Measurements from ENCODE around the gene PRELID2. TPM values are rescaled to one million over a fixed set of nuclear protein-coding genes. Genes with fewer than 3 reads are reported as not detected.

PRELID2 gene
- total RNA-seq, 2 donors from 2014 or later: 13.9 to 37.6 TPM

GRCh38 chr5:145829708-145830361 is 5.3 kb downstream of the PRELID2 start:
- H3K27ac ChIP-seq: no peak overlapping the region
- no peaks in the 10 kb centered on the region for H3K27me3 ChIP-seq
- no peaks in the 10 kb centered on the region for H3K9me3 ChIP-seq
- TF ChIP-seq CTCF (IDR thresholded peaks at IDR 0.05): no peak
- no peak overlapping the region for H3K4me3 ChIP-seq
- no peaks in the 10 kb centered on the region for H3K36me3 ChIP-seq
- no peak for DNase-seq (ENCODE audit: low spot score)
- peaks cover 0 to 28% of the 10 kb centered on the region in 2 donors for H3K4me1 ChIP-seq

GRCh38 chr5:145826895-145827674 is 8.1 kb downstream of the PRELID2 start:
- no peaks in the 10 kb centered on the region for H3K27me3 ChIP-seq
- no peaks in the 10 kb centered on the region for H3K9me3 ChIP-seq
- no peaks in the 10 kb centered on the region for H3K36me3 ChIP-seq
- no peak for TF ChIP-seq CTCF (IDR thresholded peaks at IDR 0.05)
- no peak overlapping the region for H3K27ac ChIP-seq
- H3K4me1 ChIP-seq: peaks cover 0 to 16% of the 10 kb centered on the region in 2 donors
- no peak overlapping the region for H3K4me3 ChIP-seq
- no peak for DNase-seq (ENCODE audit: low spot score)

- Histone ChIP-seq H3K36me3 (no peaks in the 10 kb centered on the region), H3K4me3 (no peak overlapping the region), H3K9me3 (no peaks in the 10 kb centered on the region), H3K27ac (no peak overlapping the region), H3K27me3 (no peaks in the 10 kb centered on the region), H3K4me1 (peaks cover 0 to 11% of the 10 kb centered on the region in 2 donors)
- no peak for DNase-seq (ENCODE audit: low spot score)
- TF ChIP-seq CTCF (IDR thresholded peaks at IDR 0.05): peak; percentile 49 to 77
These were observed 9.4 kb downstream of the PRELID2 start for GRCh38 chr5:145825751-145826180.

GRCh38 chr5:145824040-145824439 is 11.1 kb downstream of the PRELID2 start:
- TF ChIP-seq CTCF (IDR thresholded peaks at IDR 0.05): no peak
- Histone ChIP-seq H3K27ac (no peak overlapping the region), H3K9me3 (no peaks in the 10 kb centered on the region), H3K36me3 (no peaks in the 10 kb centered on the region), H3K4me1 (no peaks in the 10 kb centered on the region), H3K4me3 (no peak overlapping the region), H3K27me3 (no peaks in the 10 kb centered on the region)
- DNase-seq (ENCODE audit: low spot score): no peak

DNA sequence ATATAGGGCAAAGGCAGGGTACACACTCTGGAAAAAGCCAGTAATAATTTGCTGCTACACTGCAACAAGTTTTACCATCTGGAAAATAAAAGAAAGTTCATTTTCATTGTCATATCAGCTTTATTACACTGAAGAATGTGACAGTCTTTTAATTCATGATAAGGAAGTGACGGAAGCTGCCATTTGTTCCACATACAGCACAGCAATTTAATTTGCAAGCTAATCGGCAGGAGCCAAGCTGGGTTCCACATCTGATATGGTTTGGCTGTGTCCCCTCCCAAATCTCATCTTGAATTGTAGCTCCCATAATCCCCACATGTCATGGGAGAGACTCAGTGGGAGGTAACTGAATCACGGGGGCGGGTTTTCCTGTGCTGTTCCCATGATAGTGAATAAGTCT is 16.5 kb downstream of the PRELID2 start:
- no peaks in the 10 kb centered on the region for H3K9me3 ChIP-seq
- H3K27ac ChIP-seq: no peak overlapping the region
- H3K4me1 ChIP-seq: no peaks in the 10 kb centered on the region
- no peak for TF ChIP-seq CTCF (IDR thresholded peaks at IDR 0.05)
- peaks cover 6% of the 10 kb centered on the region for H3K36me3 ChIP-seq
- no peak for DNase-seq (ENCODE audit: low spot score)
- no peaks in the 10 kb centered on the region for H3K27me3 ChIP-seq
- no peak overlapping the region for H3K4me3 ChIP-seq

Measured in right atrium auricular region (tissue), 2 donors.